ENCODE data around the gene CCP110. TPM values are rescaled to one million over a fixed set of nuclear protein-coding genes. Genes with fewer than 3 reads are reported as not detected.

Gene CCP110
- total RNA-seq, 1 experiment from 2014 or later = 15.4 TPM

DNA sequence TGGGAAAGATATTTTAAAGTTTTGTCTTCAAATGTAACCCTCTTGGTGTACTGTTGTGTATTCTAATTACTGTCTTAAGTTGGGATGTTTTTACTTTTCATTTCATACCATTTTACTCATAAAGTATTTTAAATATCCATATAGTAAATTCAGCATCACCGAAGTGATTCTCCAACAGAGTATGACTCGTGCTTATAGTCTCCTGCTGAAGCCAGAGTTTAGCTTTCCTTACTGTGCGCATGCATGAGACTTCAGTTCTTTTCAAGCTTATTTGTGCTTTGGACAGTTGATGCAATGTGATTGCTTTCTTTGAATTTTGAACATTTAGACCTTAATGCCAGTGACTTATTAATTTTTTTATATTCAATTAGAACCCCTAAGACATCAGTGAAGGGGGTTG is 24.4 kb downstream of the CCP110 start:
- no peak for DNase-seq (ENCODE audit: low read depth)

- no peak for DNase-seq (ENCODE audit: low read depth)
Observed at GRCh38 chr16:19549673-19550072, 25.9 kb downstream of the CCP110 start.

GRCh38 chr16:19555186-19555937 is 31.6 kb downstream of the CCP110 start, which contains the start of gene VPS35L:
TSS of gene VPS35L (plus strand) at chr16:19555703. CDS start at chr16:19555730, 27 bp downstream.
- DNase-seq (ENCODE audit: low read depth) = peak; percentile 96

DNA sequence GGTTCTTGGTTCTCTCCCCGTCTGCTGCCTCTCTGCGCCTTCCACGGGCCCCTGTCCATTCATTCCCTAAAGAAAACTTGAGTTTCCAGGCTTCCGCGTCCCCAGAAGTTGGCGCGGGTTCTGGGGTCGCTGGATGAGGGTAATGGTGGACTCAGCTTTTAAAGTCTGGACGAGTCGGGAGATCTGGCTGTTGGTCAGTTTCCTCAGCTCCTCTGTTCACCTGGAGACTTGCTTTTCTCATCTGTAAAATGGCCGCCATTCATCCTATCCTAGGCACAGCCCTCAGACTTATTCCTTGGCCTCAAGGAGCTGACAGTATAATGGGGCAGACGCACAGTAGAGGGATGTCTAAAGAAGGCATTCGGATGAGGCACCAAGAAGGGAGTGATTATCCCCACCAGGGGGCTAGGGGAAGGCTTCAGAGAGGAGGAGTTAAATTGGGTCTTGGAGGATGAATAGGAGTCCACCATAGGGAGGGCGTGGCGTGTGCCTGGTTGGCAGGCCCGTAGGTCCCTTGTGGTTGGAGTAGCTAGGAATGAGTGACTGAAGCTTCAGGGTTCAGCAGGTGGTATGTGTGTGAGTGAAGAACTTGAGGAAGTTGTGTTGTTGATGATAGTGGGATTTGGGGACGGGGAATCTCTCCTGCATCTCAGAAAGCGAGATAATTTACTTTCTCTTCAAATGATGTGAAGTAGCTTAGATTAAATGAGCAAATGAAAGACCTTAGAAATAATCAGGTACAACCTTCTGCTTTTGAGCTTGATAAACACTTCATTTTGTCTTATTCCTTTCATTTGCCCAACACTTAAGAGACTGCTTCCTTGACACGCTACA is 32.4 kb downstream of the CCP110 start:
- peak; percentile 71 for DNase-seq (ENCODE audit: low read depth)

GRCh38 chr16:19559242-19559910 is 35.6 kb downstream of the CCP110 start:
- peak; percentile 49 for DNase-seq (ENCODE audit: low read depth)

GRCh38 chr16:19560078-19560477 is 36.3 kb downstream of the CCP110 start:
- no peak for DNase-seq (ENCODE audit: low read depth)

DNA sequence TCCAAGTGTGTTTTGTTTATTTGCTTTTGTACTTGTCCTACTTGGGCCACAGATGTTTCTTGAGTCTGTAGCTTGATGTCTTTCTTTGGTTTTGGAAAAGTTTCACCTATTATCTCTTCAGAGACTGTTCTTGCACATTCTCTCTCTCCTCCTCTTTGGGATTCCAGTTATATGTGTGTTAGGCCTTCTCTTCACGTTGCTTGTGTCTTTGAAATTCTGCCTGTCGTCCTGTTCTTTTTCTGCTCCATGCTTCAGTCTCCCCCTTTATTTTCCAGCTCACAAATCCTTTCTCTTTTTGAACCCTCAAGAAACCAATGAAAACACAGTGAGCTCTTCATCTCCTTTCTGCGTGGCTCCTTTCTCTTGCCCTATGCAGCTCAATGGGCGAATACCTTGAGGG is 39.6 kb downstream of the CCP110 start:
- DNase-seq (ENCODE audit: low read depth) = no peak

- DNase-seq (ENCODE audit: low read depth) = no peak
Observed at GRCh38 chr16:19566362-19566761, 42.6 kb downstream of the CCP110 start.

DNA sequence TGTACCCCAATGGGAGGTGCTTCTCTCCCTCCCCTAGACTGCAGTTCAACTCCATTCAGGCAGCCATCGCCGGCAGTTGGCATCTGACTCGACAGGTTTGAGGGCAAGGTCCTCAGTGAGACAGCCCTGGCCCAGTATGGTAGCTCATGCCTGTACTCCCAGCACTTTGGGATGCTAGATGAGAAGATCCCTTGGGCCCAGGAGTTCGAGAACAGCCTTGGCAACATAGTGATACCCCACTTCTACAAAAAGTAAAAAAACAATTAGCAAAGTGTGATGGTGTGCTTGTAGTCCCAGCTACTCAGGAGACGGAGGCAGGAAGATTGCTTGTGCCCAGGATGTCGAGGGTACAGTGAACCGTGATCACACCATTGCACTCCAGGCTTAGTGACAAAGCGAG is 43.8 kb downstream of the CCP110 start:
- no peak for DNase-seq (ENCODE audit: low read depth)

- no peak for DNase-seq (ENCODE audit: low read depth)
Observed at GRCh38 chr16:19573997-19574396, 50.3 kb downstream of the CCP110 start.

- DNase-seq (ENCODE audit: low read depth) = no peak
Observed at GRCh38 chr16:19574615-19575014, 50.9 kb downstream of the CCP110 start.

- DNase-seq (ENCODE audit: low read depth) = no peak
Observed at GRCh38 chr16:19578378-19578971, 54.7 kb downstream of the CCP110 start.

GRCh38 chr16:19582050-19582831 is 58.5 kb downstream of the CCP110 start:
- no peak for DNase-seq (ENCODE audit: low read depth)

- peak; percentile 43 for DNase-seq (ENCODE audit: low read depth)
Observed at GRCh38 chr16:19583665-19584300, 60.0 kb downstream of the CCP110 start.

GRCh38 chr16:19588661-19589060 is 64.9 kb downstream of the CCP110 start:
- no peak for DNase-seq (ENCODE audit: low read depth)

DNA sequence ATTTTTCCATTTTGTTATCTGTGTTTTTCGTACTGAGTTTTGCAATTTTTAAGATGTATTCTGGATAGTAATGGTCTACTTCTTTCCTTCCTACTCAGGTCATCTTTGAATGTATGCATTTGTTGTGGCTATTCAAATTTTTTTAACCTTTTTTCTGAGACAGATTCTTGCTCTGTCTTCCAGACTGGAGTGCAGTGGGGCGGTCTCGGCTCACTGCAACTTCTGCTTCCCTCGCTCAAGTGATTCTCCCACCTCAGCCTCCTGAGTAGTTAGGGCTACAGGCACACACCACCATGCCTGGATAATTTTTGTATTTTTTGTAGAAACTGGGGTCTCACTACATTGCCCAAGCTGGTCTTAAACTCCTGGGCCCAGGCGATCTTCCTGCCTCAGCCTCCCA is 65.4 kb downstream of the CCP110 start:
- DNase-seq (ENCODE audit: low read depth) = no peak

DNA sequence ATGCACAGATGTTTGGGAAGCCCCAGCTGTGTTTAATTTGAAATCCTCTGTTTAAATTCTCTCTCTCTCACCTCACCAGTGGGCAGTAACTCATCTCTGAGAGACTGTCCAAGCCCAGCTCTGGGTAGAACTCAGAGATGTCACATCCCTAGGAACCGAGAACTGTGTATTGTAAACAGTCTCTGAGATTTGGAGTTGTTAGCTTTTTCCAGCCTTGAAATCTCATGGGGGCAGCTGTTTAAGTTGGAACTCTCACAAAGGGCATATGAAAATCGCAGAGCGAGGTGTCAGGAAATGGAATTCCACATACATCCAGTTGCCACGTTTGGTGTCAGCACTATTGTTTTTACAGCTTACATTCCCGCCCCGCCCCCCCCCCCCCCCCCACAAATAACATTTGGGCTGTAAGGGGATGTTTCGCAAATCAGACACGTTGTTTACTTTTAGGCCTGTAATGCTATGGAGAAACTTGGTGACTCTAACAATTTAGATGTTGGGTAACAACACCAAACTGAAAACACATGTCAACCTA is 66.1 kb downstream of the CCP110 start:
- DNase-seq (ENCODE audit: low read depth) = no peak

- peak; percentile 59 for DNase-seq (ENCODE audit: low read depth)
Observed at GRCh38 chr16:19595043-19595767, 71.5 kb downstream of the CCP110 start.

- DNase-seq (ENCODE audit: low read depth) = no peak
Observed at GRCh38 chr16:19598805-19599510, 75.2 kb downstream of the CCP110 start.

All from RPMI7951 (cell line).